OCI-LY3 (cell line): ENCODE results near the gene NLN.
"Not testable (repeated sequence)": the region's sequence is repeated elsewhere in the genome, so short reads cannot be mapped to it uniquely, and the experiment has no call there.

Experiments used
- H2AFZ ChIP-seq: fragments of 200-600, 300-600 bp; shearing (Covaris generic); 2 replicates; pipeline ENCODE4 v1.6.0; 2014; ENCODE audit warnings: antibody characterized with exemption, low read depth, low read length
- H3K27ac ChIP-seq: fragments of 200-600, 300-600 bp; sonication (generic); 2 replicates; pipeline ENCODE4 v1.5.1; 2014; ENCODE audit warnings: mild to moderate bottlenecking, low read length, moderate library complexity, mixed read lengths
- H3K27me3 ChIP-seq: fragments of 200-600, 300-600 bp; sonication (generic); 2 replicates; pipeline ENCODE4 v1.6.1; 2014; ENCODE audit warnings: low read depth, low read length, mixed read lengths
- H3K36me3 ChIP-seq: fragments of 200-600, 300-600 bp; sonication (generic); replicated peaks from 2 replicates; pipeline ENCODE3; 2014; ENCODE audit warnings: low read depth, low read length, mixed read lengths
- H3K4me1 ChIP-seq: fragments of 300-600, 200-600 bp; sonication (generic); 2 replicates; pipeline ENCODE4 v1.6.1; 2014; ENCODE audit warnings: low read length, mixed read lengths
- H3K4me2 ChIP-seq: fragments of 200-600, 300-600 bp; sonication (generic); 2 replicates; pipeline ENCODE4 v1.6.1; 2014; ENCODE audit warnings: low read length, mixed read lengths
- H3K4me3 ChIP-seq: fragments of 300-600, 200-600 bp; sonication (generic); 2 replicates; pipeline ENCODE4 v1.5.1; 2014; ENCODE audit warnings: antibody characterized with exemption, mild to moderate bottlenecking, low read length, moderate library complexity
- H3K79me2 ChIP-seq: fragments of 300-600, 200-600 bp; shearing (Covaris generic); 2 replicates; pipeline ENCODE4 v1.6.1; 2014; ENCODE audit warnings: mild to moderate bottlenecking, low read length, mixed read lengths
- H3K9ac ChIP-seq: fragments of 300-600, 200-600 bp; shearing (Covaris generic); 2 replicates; pipeline ENCODE4 v1.6.0; 2014; ENCODE audit warnings: mild to moderate bottlenecking, low read length, moderate library complexity
- H3K9me3 ChIP-seq: fragments of 200-600, 300-600 bp; shearing (Covaris generic); 2 replicates; pipeline ENCODE4 v1.6.1; 2014; ENCODE audit warnings: low read length, mixed read lengths; ENCODE audit not compliant: insufficient read depth
- H4K20me1 ChIP-seq: fragments of 200-600, 300-600 bp; sonication (generic); 2 replicates; pipeline ENCODE4 v1.6.1; 2016; ENCODE audit warnings: low read length, mixed read lengths; ENCODE audit not compliant: insufficient read depth
- CTCF ChIP-seq: fragments of 200-600, 300-600 bp; sonication (generic); IDR thresholded peaks from 2 replicates; pipeline ENCODE4 v1.5.1; 2014; ENCODE audit warnings: antibody characterized with exemption, low read length, low read depth
- EZH2phosphoT487 ChIP-seq: fragments of 200-600 bp; shearing (Covaris generic); IDR thresholded peaks from 2 replicates; pipeline ENCODE4 v1.6.1; 2018; ENCODE audit warnings: antibody characterized with exemption, mixed run types, low read depth

Gene NLN

GRCh38 chr5:65846101-65846500 is 124.1 kb downstream of the NLN start:
- Histone ChIP-seq H3K9ac (no peak overlapping the region), H3K27ac (no peak overlapping the region), H3K36me3 (no peaks in the 10 kb centered on the region), H3K4me3 (no peak overlapping the region), H3K27me3 (no peaks in the 10 kb centered on the region), H3K4me2 (no peak overlapping the region), H4K20me1 (no peaks in the 10 kb centered on the region), H3K79me2 (no peaks in the 10 kb centered on the region), H3K9me3 (no peaks in the 10 kb centered on the region), H3K4me1 (no peaks in the 10 kb centered on the region), H2AFZ (no peak overlapping the region)
- TF ChIP-seq EZH2phosphoT487, result no peak
- no peak for TF ChIP-seq CTCF

- H3K36me3 ChIP-seq, H3K27me3 ChIP-seq, H3K79me2 ChIP-seq, H3K9me3 ChIP-seq, H3K27ac ChIP-seq, H4K20me1 ChIP-seq, H3K4me1 ChIP-seq, H3K4me2 ChIP-seq, H3K4me3 ChIP-seq, H2AFZ ChIP-seq, H3K9ac ChIP-seq: not testable (repeated sequence)
Measured at GRCh38 chr5:65847019-65847418, 125.0 kb downstream of the NLN start.

GRCh38 chr5:65849918-65850317 is 127.9 kb downstream of the NLN start:
- not testable (repeated sequence) for H3K9me3 ChIP-seq, H3K27me3 ChIP-seq, H3K4me1 ChIP-seq, H3K4me3 ChIP-seq, H3K9ac ChIP-seq, H2AFZ ChIP-seq, H3K36me3 ChIP-seq, H3K4me2 ChIP-seq, H4K20me1 ChIP-seq, H3K79me2 ChIP-seq, H3K27ac ChIP-seq

- Histone ChIP-seq H3K27ac (no peak overlapping the region), H3K4me3 (no peak overlapping the region), H3K79me2 (no peaks in the 10 kb centered on the region), H3K27me3 (no peaks in the 10 kb centered on the region), H3K4me1 (no peaks in the 10 kb centered on the region), H4K20me1 (no peaks in the 10 kb centered on the region), H3K9ac (no peak overlapping the region), H3K4me2 (no peak overlapping the region), H3K36me3 (no peaks in the 10 kb centered on the region), H3K9me3 (no peaks in the 10 kb centered on the region), H2AFZ (no peak overlapping the region)
- TF ChIP-seq EZH2phosphoT487 (no peak), CTCF (no peak)
Measured at GRCh38 chr5:65854925-65855324, 132.9 kb downstream of the NLN start.

GRCh38 chr5:65855766-65856315 is 133.8 kb downstream of the NLN start:
- Histone ChIP-seq H4K20me1 (no peaks in the 10 kb centered on the region), H3K4me1 (no peaks in the 10 kb centered on the region), H3K4me2 (no peak overlapping the region), H3K9me3 (no peaks in the 10 kb centered on the region), H3K36me3 (no peaks in the 10 kb centered on the region), H3K4me3 (no peak overlapping the region), H3K27ac (no peak overlapping the region), H3K27me3 (no peaks in the 10 kb centered on the region), H3K9ac (no peak overlapping the region), H2AFZ (no peak overlapping the region), H3K79me2 (no peaks in the 10 kb centered on the region)
- TF ChIP-seq CTCF, result no peak
